DMS53 (cell line): ENCODE results near the gene USP13.
A peak's percentile ranks its signal among the peaks of the same experiment; 100 is the strongest.
"Not testable (repeated sequence)": the region's sequence is repeated elsewhere in the genome, so short reads cannot be mapped to it uniquely, and the experiment has no call there.

Experiments
- DNase-seq: peaks from one replicate; lab custom pipeline; 2025; lab: John Stamatoyannopoulos, UW

USP13 gene, protein sequence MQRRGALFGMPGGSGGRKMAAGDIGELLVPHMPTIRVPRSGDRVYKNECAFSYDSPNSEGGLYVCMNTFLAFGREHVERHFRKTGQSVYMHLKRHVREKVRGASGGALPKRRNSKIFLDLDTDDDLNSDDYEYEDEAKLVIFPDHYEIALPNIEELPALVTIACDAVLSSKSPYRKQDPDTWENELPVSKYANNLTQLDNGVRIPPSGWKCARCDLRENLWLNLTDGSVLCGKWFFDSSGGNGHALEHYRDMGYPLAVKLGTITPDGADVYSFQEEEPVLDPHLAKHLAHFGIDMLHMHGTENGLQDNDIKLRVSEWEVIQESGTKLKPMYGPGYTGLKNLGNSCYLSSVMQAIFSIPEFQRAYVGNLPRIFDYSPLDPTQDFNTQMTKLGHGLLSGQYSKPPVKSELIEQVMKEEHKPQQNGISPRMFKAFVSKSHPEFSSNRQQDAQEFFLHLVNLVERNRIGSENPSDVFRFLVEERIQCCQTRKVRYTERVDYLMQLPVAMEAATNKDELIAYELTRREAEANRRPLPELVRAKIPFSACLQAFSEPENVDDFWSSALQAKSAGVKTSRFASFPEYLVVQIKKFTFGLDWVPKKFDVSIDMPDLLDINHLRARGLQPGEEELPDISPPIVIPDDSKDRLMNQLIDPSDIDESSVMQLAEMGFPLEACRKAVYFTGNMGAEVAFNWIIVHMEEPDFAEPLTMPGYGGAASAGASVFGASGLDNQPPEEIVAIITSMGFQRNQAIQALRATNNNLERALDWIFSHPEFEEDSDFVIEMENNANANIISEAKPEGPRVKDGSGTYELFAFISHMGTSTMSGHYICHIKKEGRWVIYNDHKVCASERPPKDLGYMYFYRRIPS

DNA sequence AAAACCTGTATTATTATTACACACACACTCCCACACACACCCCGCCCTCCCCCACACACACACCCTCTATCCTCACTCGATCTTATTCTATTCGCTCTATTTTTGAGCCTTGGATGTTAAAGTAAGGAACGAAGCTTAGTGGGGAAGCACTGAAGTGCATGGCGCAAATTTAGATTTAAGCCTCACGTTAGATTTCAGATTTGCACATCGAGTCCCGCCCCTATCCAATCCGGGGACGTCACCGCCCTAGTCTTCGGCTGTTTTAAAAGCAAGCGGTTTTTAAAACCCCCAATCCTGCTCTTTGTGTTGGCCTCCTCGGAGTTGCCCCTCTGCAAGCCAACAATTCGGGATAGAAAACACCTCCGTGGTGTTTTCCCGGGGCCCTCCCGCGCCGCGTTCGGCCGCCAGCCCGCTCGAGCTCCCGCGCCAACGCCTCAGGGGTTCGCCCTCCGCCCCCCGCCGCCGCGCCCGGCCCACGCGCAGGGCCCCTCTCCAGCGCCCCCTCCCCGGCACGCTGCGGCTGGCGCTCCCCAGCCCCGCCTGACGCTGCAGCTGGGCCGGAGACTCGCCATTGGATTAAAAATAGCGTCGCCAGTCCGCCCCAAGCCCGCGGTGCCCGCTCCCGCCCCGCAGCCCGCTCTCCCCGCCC lies at the start of gene USP13:
Gene USP13 (plus strand): TSS at position 594 of the 649 bp plus-strand sequence. CDS start 186 bp downstream, outside the sequence.
- DNase-seq = peak; percentile 70

DNA sequence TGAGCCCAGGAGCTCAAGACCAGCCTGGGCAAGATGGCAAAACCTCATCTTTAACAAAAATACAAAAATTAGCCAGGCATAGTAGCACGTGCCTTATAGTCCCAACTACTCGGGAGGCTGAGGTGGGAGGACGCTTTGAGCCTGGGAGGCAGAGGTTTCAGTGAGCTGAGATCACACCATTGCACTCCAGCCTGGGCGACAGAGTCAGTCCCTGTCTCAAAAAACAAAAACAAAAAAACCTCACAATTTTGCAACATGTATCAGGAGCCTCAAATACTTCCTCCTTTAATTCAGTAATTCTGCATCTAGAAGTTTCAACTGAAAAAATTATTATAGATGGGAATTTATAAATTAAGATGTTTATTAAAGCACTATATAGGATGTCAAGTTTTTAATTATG lies 49.5 kb upstream of the USP13 start:
- no peak for DNase-seq

DNA sequence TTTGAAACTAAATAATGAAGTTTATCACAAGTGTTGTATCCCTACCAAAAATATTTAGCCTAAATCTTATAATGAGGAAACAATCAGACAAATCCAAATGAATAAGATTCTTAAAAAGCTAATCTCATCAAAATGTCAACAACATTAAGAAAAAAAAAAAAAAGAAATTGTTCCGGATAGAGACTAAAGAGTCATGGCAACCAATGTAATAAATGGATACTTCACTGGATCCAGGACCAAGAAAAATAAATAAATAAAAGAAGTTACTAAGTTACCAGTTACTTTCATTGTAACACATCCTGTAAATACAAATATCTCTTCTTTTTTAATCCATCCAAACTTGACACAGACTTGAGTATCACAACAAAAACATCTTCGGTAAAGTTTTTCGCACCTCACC lies 49.0 kb upstream of the USP13 start:
- peak; percentile 38 for DNase-seq

DNA sequence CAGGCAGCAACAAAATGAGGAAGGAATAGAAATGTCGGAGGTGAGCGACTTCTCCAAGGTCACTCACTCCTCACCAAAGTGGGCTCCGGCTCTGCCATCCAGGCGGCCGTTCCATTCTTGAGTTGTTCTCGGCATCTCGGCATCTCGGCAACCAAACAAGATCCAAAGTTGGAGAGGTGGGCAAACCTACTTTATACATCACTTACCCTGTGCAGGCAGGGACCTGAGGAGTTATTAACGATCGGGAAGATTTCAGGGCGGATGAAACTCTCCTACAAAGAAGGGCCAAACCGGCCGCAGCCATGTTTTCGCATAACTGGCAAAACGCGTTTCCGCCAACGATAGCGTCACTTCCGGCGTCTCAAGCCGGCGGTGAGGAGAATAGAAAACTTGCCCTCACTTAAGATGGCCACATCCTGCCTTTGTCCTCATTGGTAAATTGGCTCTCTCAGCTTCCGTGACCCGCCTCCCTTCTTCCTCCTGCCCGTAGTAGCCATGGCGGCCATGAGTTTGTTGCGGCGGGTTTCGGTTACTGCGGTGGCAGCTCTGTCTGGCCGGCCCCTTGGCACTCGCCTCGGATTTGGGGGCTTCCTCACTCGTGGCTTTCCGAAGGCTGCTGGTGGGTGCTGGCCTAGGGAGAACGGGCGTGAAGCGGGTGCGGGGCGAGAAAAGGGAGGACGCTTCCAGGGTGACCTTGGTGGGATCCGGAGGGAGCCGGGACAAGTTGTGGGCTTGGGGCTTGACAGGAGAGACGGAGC lies 48.3 kb upstream of the USP13 start, which contains the start of the genes MRPL47 and NDUFB5:
Gene MRPL47 (minus strand): TSS at position 318 of the 758 bp plus-strand sequence. CDS start 14 bp downstream, at position 304.
Gene NDUFB5 (plus strand): TSS at position 474 of the 758 bp plus-strand sequence. CDS start 22 bp downstream, at position 496.
- DNase-seq = peak; percentile 96

DNA sequence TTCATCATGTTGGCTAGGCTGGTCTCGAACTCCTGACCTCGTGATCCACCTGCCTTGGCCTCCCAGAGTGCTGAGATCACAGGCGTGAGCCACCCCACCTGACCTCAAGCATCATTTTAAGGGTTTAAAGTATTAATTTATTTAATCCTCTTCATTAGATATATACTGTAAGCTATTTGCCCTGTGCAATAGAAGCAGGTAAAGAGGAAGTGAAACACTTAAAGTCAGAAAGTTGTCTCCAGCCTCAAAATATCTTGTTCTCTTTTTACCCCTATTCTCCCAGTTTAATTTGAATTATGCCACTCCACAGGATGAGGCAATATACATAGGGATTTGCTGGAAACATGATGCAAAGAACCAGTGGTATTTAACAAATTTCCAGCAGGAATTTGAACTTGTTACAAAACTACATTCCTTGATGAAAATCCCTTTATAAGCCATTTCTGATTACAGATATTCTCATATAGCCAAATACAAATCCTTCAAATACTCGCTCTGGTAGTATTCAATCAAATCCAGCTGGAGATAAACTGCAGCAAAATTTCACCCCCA lies 46.2 kb upstream of the USP13 start:
- DNase-seq = no peak

DNA sequence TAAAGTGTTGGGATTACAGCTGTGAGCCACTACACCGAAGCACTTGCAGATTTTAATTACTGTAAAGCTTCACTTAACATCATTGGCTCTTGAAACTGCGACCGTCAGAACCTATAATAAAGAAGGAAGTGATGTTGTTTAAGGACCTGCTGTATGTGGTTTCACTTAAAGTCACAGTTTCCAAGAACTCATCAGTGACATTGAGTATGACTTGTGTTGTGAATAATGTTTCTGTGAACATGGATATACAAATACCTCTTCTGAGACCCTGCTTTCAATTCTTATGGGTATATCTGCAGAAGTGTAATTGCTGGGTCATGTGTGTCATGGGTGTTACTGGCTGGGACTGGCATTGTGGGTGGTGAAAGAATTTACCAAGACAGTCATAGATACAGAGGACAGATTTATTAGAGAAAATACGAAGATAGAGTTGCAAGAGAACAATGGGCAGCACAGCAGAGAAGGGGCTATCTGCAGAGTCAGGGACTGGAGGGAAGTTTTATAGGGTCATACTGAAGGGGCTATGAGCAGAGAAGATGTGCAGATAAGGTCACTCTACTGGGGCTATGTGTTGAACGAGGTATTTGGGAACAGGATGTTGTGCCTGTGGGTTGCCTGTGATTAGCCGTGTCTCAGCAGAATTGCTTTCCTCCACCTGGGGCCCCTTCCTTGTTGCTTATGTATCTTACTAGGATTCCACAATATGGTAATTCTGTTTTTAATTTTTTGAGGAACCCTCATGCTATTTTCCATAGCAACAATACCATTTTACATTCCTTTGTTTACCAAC lies 43.7 kb upstream of the USP13 start:
- DNase-seq = no peak

DNA sequence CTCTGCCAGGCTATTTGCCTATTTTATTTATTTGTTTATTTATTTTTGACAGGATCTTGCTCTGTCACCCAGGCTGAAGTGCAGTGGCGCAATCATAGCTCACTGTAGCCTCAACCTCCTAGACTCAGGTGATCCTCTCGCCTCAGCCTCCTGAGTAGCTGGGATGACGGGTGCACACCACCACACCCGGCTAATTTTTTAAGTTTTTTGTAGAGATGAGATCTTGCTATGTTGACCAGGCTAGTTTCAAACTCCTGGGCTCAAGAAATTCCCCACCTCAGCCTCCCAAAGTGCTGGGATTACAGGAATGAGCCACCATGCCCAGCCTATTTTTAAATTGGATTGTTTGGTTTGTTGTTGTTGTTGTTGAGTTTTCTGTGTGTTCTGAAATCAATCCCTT lies 42.8 kb upstream of the USP13 start:
- no peak for DNase-seq

DNA sequence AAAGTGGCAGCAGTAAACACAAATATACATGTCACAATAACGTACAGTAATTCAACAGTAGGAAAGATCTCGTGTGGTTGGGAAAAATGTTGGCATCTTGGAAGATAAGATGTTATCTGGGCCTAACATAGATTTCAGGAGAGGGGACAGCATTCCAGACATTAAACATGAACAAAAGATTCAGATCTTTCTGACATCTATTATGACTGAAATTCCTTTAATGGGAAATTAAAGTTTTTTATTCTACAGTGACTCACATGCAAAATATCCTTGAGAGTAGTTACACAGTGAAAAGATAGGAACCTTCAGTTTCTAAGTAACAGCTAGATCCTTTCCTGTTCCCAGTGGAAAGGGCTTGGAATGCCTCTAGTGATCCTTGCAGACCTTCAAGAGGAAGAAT lies 39.0 kb upstream of the USP13 start:
- DNase-seq = no peak

DNA sequence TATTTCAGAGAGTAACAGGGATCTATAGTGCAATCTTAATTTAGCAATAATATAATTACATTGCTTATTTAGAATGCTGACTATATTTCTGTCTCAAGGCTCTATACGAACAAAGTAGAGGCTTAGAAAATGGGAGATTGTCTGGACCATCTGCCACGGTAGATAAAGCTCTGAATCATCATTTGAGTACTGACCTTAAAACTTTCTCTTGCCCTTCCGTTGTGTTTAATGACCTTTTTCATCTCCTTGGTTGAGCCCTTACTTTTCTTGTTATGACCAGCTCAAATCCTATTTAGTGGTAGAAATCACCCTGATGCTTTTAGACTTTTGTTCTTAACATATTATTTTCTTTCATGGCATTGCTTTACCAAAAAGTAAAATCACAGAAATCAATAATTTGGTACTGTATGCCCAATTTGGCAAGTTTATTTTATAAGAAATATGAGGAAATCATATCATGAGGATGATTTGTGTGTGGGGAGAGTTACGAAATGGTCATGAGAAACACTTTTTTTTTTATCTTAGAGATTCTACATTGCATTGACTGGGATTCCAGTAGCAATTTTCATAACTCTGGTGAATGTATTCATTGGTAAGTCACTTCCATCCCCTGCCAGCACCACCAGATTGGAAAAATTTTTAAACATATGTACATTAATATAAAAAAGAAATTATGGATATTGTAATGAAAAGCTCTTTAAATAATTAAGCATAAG lies 37.2 kb upstream of the USP13 start:
- no peak for DNase-seq

DNA sequence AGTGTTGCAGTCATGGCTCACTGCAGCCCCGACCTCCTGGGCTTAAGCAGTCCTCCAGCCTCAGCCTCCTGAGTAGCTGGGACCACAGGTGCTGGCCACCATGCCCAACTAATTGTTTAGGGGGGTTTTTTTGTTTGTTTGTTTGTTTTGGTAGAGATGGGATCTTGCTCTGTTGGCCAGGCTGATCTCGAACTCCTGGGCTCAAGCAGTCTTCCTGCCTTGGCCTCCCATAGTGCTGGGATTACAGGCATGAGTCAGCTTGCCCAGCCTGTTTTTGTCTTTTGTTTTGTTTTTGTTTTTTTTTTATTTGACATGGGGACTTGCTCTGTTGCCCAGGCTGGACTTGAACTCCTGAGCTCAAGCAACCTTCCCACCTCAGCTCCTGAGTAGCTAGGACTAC lies 30.8 kb upstream of the USP13 start:
- DNase-seq = no peak

DNA sequence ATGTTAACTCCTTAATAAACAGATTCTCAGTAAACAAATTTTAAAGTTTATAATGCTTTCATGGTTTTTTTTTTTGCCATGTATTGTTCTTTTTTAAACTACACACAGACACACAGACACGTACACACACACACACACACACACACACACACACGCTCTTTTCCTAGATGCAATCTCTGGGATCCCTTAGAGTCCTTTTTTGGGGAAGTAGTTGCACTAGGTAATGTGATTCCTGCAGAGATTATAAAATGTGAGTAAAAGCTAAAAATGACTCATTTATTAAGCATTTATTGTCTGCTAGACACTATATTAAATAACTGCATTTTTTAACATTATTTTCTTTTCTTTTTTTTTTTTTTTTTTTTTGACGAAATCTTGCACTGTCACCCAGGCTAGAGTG lies 28.4 kb upstream of the USP13 start:
- DNase-seq = no peak

DNA sequence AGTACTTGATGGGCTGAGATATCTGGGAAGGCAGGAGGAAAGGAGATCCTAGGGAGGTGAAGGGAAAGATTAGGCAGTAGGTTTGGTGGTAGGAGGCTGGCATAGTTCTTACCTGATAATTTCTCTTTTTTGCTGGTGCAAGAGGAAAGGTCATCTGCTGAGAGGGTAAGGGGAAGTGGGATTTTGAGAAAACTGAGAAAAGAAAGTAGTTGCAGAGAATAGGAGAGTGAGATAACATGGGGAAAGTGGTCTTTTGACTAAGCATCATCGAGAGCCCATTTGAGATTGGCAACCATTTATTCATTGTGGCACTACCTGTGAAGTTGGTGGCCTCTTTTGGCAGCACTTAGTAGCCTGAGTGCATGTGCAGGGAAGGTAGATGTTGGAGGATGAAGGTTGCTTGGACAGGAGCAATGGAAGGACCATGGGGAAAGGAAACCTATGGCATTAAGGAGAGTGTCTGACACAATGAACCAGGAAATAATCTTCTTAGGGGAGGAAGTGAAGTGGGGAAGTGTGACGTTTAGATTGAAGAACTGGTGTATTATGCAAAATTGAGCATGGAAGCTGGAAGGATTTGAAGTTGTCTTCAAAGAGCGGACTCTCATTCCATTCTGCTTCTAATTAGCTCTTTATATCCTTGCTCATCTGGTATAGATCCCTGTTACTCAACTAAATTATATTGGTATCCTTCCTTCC lies 21.9 kb upstream of the USP13 start:
- DNase-seq = no peak

DNA sequence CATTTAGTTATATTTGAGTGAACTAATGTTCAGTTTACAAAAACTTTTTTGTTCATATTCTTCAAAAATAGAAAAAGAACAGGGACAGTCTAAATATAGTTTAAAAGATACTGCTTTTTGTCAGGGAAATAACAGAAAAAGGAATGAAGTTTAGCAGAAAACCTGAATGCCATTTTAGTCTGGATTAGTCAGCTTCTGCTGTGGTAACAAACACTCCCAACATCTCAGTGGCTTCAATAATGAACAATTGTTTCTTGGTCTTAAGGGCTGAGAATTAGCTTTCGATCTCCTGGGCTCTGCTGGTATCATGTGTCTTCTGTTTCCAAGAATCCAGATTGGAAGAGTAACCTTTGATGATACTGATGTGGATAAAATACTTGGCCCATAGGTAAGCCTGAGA lies 12.4 kb upstream of the USP13 start:
- no peak for DNase-seq

DNA sequence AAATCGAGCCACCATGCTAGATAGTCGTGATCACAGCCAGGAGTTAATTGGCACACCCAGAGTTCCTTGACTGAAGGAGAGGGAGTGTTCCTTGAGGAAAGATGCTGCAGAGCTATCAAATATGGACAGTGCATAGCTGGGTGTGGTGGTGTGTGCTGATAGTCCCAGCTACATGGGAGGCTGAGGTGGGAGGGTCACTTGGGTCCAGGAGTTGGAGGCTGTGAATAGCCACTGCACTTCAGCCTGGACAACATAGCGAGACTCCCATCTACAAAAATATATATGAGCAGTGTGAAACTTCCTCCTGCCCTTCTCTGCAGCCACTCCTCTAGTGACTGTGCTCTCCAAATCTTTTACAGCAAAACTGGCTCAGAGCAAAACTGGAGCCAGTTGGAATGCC lies 10.0 kb upstream of the USP13 start:
- DNase-seq = no peak

DNA sequence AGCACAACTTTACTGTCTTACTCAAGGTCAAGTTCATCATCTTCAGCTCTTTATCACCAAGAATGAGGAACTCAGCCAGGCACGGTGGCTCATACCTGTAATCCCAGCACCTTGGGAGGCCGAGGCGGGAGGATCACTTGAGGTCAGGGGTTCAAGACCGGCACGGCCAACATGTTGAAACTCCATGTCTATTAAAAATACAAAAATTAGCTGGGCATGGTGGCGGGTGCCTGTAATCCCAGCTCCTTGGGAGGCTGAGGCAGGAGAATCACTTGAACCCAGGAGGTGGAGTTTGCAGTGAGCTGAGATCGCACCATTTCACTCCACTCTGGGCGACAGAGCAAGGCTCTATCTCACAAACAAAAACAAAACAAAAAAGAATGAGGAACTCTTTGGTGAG lies 9.0 kb upstream of the USP13 start:
- DNase-seq = not testable (repeated sequence)

DNA sequence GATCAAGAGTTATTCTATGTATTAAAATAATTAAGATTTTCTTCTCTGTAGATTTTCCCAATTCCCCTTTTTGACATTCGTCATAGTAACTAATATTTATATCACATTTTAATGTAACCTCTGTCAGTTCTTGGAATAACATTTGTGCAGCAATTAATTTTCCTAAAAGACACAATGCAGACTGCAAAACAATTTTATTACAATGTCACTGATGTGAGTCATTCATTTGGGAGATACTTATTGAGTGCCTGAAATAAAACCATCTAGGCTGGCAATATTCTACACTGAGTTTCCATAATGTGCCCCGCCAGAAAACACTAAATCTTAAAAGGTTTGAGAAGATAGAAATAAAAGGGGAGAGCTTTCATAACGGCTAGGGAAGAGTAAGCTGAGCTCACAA lies 6.7 kb upstream of the USP13 start:
- no peak for DNase-seq

DNA sequence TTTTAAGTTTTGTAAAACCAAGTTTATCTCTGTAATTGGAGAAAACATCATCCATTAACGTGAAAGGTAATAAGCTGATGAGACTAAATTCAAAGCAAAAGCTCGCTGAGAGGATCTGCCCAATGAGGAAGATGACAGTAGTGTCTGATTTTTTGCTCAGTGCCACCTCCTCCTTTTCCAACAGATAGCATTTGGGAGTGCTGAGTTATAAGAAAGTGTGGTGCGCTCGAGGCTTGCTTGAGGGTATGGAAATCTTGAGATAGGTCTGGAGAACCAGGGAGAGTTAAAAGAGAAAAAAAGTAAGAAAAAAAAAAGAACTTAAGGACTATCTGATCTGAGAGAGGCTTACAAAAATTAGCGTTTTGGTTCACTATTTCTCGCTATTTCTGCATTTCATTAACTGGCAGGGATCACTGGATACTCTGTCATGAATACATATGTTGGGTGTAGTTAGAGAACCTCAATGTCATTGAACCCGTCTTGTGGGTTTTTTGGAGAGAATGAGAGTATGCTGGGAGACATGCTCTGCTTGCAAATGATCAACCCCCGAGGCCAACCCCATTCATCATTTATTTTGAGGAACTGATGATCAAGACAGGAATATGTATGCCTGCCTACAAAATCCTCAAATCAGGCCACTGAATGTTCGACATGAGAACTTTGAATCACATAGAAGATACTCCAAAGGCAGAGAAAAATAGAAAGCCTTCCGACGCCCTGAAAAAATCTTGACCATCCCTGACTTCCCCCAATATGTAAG lies 973 bp upstream of the USP13 start:
- no peak for DNase-seq

DNA sequence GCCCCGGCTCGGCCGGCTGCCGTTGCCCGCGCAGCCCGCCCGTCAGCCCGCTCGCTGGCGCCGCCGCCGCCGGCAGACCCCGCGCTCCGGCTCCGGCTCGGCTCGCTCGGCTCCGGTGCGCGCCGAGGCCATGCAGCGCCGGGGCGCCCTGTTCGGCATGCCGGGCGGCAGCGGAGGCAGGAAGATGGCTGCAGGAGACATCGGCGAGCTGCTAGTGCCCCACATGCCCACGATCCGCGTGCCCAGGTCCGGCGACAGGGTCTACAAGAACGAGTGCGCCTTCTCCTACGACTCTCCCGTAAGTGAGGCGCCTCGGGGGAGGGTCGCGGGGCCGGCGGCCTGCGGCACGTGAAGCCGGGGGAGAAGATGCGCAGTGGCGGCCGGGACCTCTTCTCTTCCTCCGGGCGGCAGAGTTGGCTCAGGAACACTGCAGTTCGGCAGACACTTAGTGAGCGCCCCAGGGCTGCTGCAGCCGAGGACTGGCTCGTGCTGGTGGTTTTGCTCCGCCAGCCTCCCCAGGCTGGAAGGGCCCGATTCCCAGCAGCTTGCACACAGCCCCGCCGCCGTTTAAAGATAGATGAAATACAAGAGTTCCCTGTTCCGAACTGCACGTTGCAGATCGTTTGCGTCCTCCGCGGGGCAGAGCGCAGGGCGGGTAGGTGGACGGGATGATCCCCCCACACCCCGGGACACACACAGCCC lies 407 bp downstream of the USP13 start:
- peak; percentile 87 for DNase-seq
